Measurements from ENCODE around the gene HDAC3. TPM values are rescaled to one million over a fixed set of nuclear protein-coding genes. Genes with fewer than 3 reads are reported as not detected.
A peak's percentile ranks its signal among the peaks of the same experiment; 100 is the strongest.

The HDAC3 gene
- total RNA-seq, 2 donors from 2014 or later: 21.0 to 22.2 TPM

- Histone ChIP-seq H3K36me3 (peaks cover 4% of the 10 kb centered on the region), H3K9me3 (no peaks in the 10 kb centered on the region), H3K27ac (peak overlapping the region; percentile 17 to 84), H3K4me1 (peaks cover 0 to 34% of the 10 kb centered on the region in 2 donors), H3K4me3 (peak overlapping the region; percentile 44 to 60), H3K27me3 (no peaks in the 10 kb centered on the region)
- DNase-seq (ENCODE audit: low spot score): peak; percentile 68
- no peak for TF ChIP-seq CTCF (IDR thresholded peaks at IDR 0.05)
Measured at GRCh38 chr5:141680751-141681201, 44.1 kb upstream of the HDAC3 start.

- H3K36me3 ChIP-seq: peaks cover 4% of the 10 kb centered on the region
- H3K4me3 ChIP-seq: peak overlapping the region in 1 of 2 donors; percentile 60
- no peaks in the 10 kb centered on the region for H3K27me3 ChIP-seq
- H3K4me1 ChIP-seq: peaks cover 0 to 34% of the 10 kb centered on the region in 2 donors
- DNase-seq (ENCODE audit: low spot score): no peak
- peak overlapping the region in 1 of 2 donors; percentile 17 for H3K27ac ChIP-seq
- TF ChIP-seq CTCF (IDR thresholded peaks at IDR 0.05): no peak
- H3K9me3 ChIP-seq: no peaks in the 10 kb centered on the region
Measured at GRCh38 chr5:141680178-141680577, 43.5 kb upstream of the HDAC3 start.

GRCh38 chr5:141677415-141677814 is 40.8 kb upstream of the HDAC3 start:
- no peak for DNase-seq (ENCODE audit: low spot score)
- no peak overlapping the region for H3K27ac ChIP-seq
- H3K27me3 ChIP-seq: no peaks in the 10 kb centered on the region
- no peak for TF ChIP-seq CTCF (IDR thresholded peaks at IDR 0.05)
- H3K9me3 ChIP-seq: no peaks in the 10 kb centered on the region
- H3K4me1 ChIP-seq: peaks cover 0 to 20% of the 10 kb centered on the region in 2 donors
- H3K36me3 ChIP-seq: peaks cover 5% of the 10 kb centered on the region
- H3K4me3 ChIP-seq: no peak overlapping the region

GRCh38 chr5:141675672-141676071 is 39.0 kb upstream of the HDAC3 start:
- peaks cover 9% of the 10 kb centered on the region for H3K36me3 ChIP-seq
- no peaks in the 10 kb centered on the region for H3K9me3 ChIP-seq
- no peak overlapping the region for H3K4me3 ChIP-seq
- H3K27me3 ChIP-seq: no peaks in the 10 kb centered on the region
- TF ChIP-seq CTCF (IDR thresholded peaks at IDR 0.05): no peak
- no peak overlapping the region for H3K27ac ChIP-seq
- no peak for DNase-seq (ENCODE audit: low spot score)
- peaks cover 0 to 5% of the 10 kb centered on the region in 2 donors for H3K4me1 ChIP-seq

GRCh38 chr5:141674747-141675146 is 38.1 kb upstream of the HDAC3 start:
- Histone ChIP-seq H3K27ac (no peak overlapping the region), H3K27me3 (no peaks in the 10 kb centered on the region), H3K9me3 (no peaks in the 10 kb centered on the region), H3K4me1 (no peaks in the 10 kb centered on the region), H3K36me3 (peaks cover 9% of the 10 kb centered on the region), H3K4me3 (no peak overlapping the region)
- TF ChIP-seq CTCF (IDR thresholded peaks at IDR 0.05): no peak
- no peak for DNase-seq (ENCODE audit: low spot score)

All from right atrium auricular region (tissue), 2 donors.